Measurements from ENCODE around the gene TCIRG1. TPM values are rescaled to one million over a fixed set of nuclear protein-coding genes. Genes with fewer than 3 reads are reported as not detected.
A peak's percentile ranks its signal among the peaks of the same experiment; 100 is the strongest.
"Not testable (repeated sequence)": the region's sequence is repeated elsewhere in the genome, so short reads cannot be mapped to it uniquely, and the experiment has no call there.

The TCIRG1 gene
- total RNA-seq, 2 donors from 2014 or later: 141 to 146 TPM

- H3K4me3 Mint-ChIP-seq; H3K27me3 Mint-ChIP-seq (ENCODE audit: low read depth); DNase-seq; ATAC-seq (replicated peaks in 1 of 2); H3K9me3 Mint-ChIP-seq; H3K4me1 Mint-ChIP-seq (ENCODE audit: low read depth); H3K27ac Mint-ChIP-seq; H3K36me3 Mint-ChIP-seq (ENCODE audit: insufficient read depth in 2 of 2): not testable (repeated sequence)
These were observed 54.1 kb downstream of the TCIRG1 start for GRCh38 chr11:68092946-68093345.

- H3K9me3 Mint-ChIP-seq: no peaks in the 10 kb centered on the region
- no peaks in the 10 kb centered on the region for H3K36me3 Mint-ChIP-seq (ENCODE audit: insufficient read depth in 2 of 2)
- DNase-seq (no peak), ATAC-seq (replicated peaks in 1 of 2) (no peak)
- H3K4me1 Mint-ChIP-seq (ENCODE audit: low read depth): no peaks in the 10 kb centered on the region
- H3K4me3 Mint-ChIP-seq: no peak overlapping the region
- H3K27ac Mint-ChIP-seq: no peak overlapping the region
- no peaks in the 10 kb centered on the region for H3K27me3 Mint-ChIP-seq (ENCODE audit: low read depth)
These were observed 54.7 kb downstream of the TCIRG1 start for GRCh38 chr11:68093565-68093964.

- no peak overlapping the region for H3K4me3 Mint-ChIP-seq
- peaks cover 14% of the 10 kb centered on the region for H3K4me1 Mint-ChIP-seq (ENCODE audit: low read depth)
- no peaks in the 10 kb centered on the region for H3K9me3 Mint-ChIP-seq
- H3K27ac Mint-ChIP-seq: no peak overlapping the region
- no peak for ATAC-seq (replicated peaks in 1 of 2)
- H3K36me3 Mint-ChIP-seq (ENCODE audit: insufficient read depth in 2 of 2): no peaks in the 10 kb centered on the region
- H3K27me3 Mint-ChIP-seq (ENCODE audit: low read depth): no peaks in the 10 kb centered on the region
- no peak for DNase-seq
These were observed 58.1 kb downstream of the TCIRG1 start for GRCh38 chr11:68096962-68097361.

DNA sequence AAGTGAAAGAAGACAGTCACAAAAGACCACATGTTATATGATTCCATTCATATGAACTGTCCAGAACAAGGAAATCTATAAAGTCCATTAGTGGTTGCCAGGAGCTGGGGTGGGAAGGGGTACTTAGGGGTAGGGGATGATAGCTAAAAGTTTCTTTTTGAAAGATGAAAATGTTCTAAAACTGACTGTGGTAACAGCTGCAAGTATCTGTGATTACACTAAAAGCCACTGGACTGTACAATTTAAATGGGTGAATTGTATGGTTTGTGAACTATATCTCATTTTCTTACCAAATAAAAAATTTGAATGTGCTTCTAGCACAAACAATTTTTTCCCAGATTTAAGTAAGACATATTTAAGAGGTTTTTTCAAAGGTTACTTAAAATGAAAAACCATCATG, 60.2 kb downstream of the TCIRG1 start:
- Mint-ChIP-seq H3K27ac (peak overlapping the region; percentile 50), H3K27me3 (ENCODE audit: low read depth) (no peaks in the 10 kb centered on the region), H3K4me3 (peak overlapping the region; percentile 45 to 76), H3K36me3 (ENCODE audit: insufficient read depth in 2 of 2) (no peaks in the 10 kb centered on the region), H3K9me3 (no peaks in the 10 kb centered on the region), H3K4me1 (ENCODE audit: low read depth) (peaks cover 14% of the 10 kb centered on the region)
- ATAC-seq (replicated peaks in 1 of 2) (no peak), DNase-seq (no peak)

GRCh38 chr11:68099474-68100405, 60.9 kb downstream of the TCIRG1 start:
- ATAC-seq (replicated peaks in 1 of 2) (peak; percentile 58 to 63), DNase-seq (peak; percentile 37 to 38)
- no peaks in the 10 kb centered on the region for H3K27me3 Mint-ChIP-seq (ENCODE audit: low read depth)
- H3K9me3 Mint-ChIP-seq: no peaks in the 10 kb centered on the region
- H3K36me3 Mint-ChIP-seq (ENCODE audit: insufficient read depth in 2 of 2): no peaks in the 10 kb centered on the region
- H3K4me1 Mint-ChIP-seq (ENCODE audit: low read depth): peaks cover 14% of the 10 kb centered on the region
- peak overlapping the region; percentile 45 to 76 for H3K4me3 Mint-ChIP-seq
- peak overlapping the region; percentile 50 for H3K27ac Mint-ChIP-seq

Other genes starting within 250 kb of the TCIRG1 start
- 10 to 100 TPM in 1 of 2 donors, 1 to 10 TPM in 1; 8.0 to 16.7 TPM for gene UNC93B1, start 34.9 kb upstream of the TCIRG1 start, total RNA-seq
- under 1 TPM; 0.10 to 0.16 TPM for gene ALDH3B1, start 28.7 kb upstream of the TCIRG1 start, total RNA-seq
- 100 to 1,000 TPM; 128 to 129 TPM for gene NDUFS8, start 8.3 kb upstream of the TCIRG1 start, total RNA-seq
- gene CHKA, start 82.4 kb downstream of the TCIRG1 start, total RNA-seq: 10 to 100 TPM; 11.6 to 16.7 TPM
- gene KMT5B, start 174.3 kb downstream of the TCIRG1 start, total RNA-seq: 10 to 100 TPM; 26.9 to 34.1 TPM
- 10 to 100 TPM; 24.7 to 28.4 TPM for gene C11orf24, start 232.9 kb downstream of the TCIRG1 start, total RNA-seq